GM23248 (cell line): ENCODE measurements around the gene PHKG2. TPM values are rescaled to one million over a fixed set of nuclear protein-coding genes. Genes with fewer than 3 reads are reported as not detected.
A peak's percentile ranks its signal among the peaks of the same experiment; 100 is the strongest.

Experiments
- DNase-seq: peaks from one replicate; pipeline ENCODE4 v3.0.0-alpha.2; 2015
- H2AFZ ChIP-seq: fragments of 200-600 bp; sonication (generic); 2 replicates; pipeline ENCODE4 v1.6.1; 2016; ENCODE audit warnings: antibody characterized with exemption
- H3F3A ChIP-seq: fragments of 200-600 bp; sonication (generic); 2 replicates; pipeline ENCODE4 v1.6.1; 2016; ENCODE audit warnings: mild to moderate bottlenecking, antibody characterized with exemption, mixed run types; ENCODE audit not compliant: insufficient read depth
- H3K27ac ChIP-seq: fragments of 200-600 bp; sonication (generic); 2 replicates; pipeline ENCODE4 v1.5.1; 2016; ENCODE audit warnings: mild to moderate bottlenecking
- H3K27me3 ChIP-seq: fragments of 200-600 bp; sonication (generic); replicated peaks from 2 replicates; pipeline ENCODE4 v1.6.1; 2016; ENCODE audit warnings: mild to moderate bottlenecking; ENCODE audit not compliant: insufficient read depth
- H3K36me3 ChIP-seq: fragments of 200-600 bp; sonication (generic); 2 replicates; pipeline ENCODE4 v1.6.1; 2016; ENCODE audit warnings: low read depth, mild to moderate bottlenecking
- H3K4me1 ChIP-seq: fragments of 200-600 bp; sonication (generic); 2 replicates; pipeline ENCODE4 v1.6.1; 2016; ENCODE audit warnings: mild to moderate bottlenecking; ENCODE audit not compliant: insufficient read depth
- H3K4me2 ChIP-seq: fragments of 200-600 bp; sonication (generic); one replicate; pipeline ENCODE4 v1.6.1; 2016; ENCODE audit warnings: mild to moderate bottlenecking; ENCODE audit not compliant: unreplicated experiment
- H3K4me3 ChIP-seq: fragments of 200-600 bp; sonication (generic); 2 replicates; pipeline ENCODE4 v1.5.1; 2016; ENCODE audit warnings: mild to moderate bottlenecking
- H3K79me2 ChIP-seq: fragments of 200-600 bp; sonication (generic); 2 replicates; pipeline ENCODE4 v1.6.1; 2016; ENCODE audit warnings: mild to moderate bottlenecking; ENCODE audit not compliant: insufficient read depth
- H3K9ac ChIP-seq: fragments of 200-600 bp; sonication (generic); 2 replicates; pipeline ENCODE4 v1.6.1; 2016; ENCODE audit warnings: mild to moderate bottlenecking
- H3K9me2 ChIP-seq: fragments of 200-600 bp; sonication (generic); 2 replicates; pipeline ENCODE4 v1.6.1; 2016; ENCODE audit warnings: mixed run types, mild to moderate bottlenecking, moderate library complexity; ENCODE audit not compliant: insufficient read depth
- H3K9me3 ChIP-seq: fragments of 200-600 bp; sonication (generic); one replicate; pipeline ENCODE4 v1.6.1; 2017; ENCODE audit warnings: low read depth
- H4K20me1 ChIP-seq: fragments of 200-600 bp; sonication (generic); 2 replicates; pipeline ENCODE4 v1.6.0; 2016; ENCODE audit not compliant: insufficient read depth
- EZH2 ChIP-seq: fragments of 200-600 bp; sonication (generic); IDR thresholded peaks from 2 replicates; pipeline ENCODE4 v1.6.1; 2018; ENCODE audit warnings: antibody characterized with exemption, mild to moderate bottlenecking; ENCODE audit not compliant: insufficient read depth, poor library complexity, severe bottlenecking
- EZH2phosphoT487 ChIP-seq: fragments of 200-600 bp; sonication (generic); IDR thresholded peaks from 2 replicates; pipeline ENCODE4 v1.6.1; 2018; ENCODE audit warnings: antibody characterized with exemption, moderate library complexity, mild to moderate bottlenecking, low read depth; ENCODE audit not compliant: insufficient read depth
- WGBS, 2 experiments: methylation state at CpG; one replicate each; pipeline ENCODE4 v1.1.6; 2015 to 2017; ENCODE audit warnings: low lambda C conversion rate in 2 of 2, low coverage in 1 of 2; ENCODE audit errors: missing lambda C conversion rate in 2 of 2; 5-methylcytosine and 5-hydroxymethylcytosine counted together
- in situ Hi-C: fragments of 300-500 bp; cut with MboI; formaldehyde crosslinking; loops from 2 replicates; pipeline ENCODE4 v1.15.0; 2020
- polyA plus RNA-seq: library from polyadenylated mRNA; unstranded; fragments of >200 nt; fragmentation: Nextera tagmentation; extraction: Ambion mirVana; gene quantifications from 2 replicates; pipeline ENCODE4 v1.2.1, GENCODE V29; 2016
- total RNA-seq: library from RNA; depleted of rRNA; stranded (reverse); fragments of >200 nt; shearing (Covaris generic); gene quantifications from 2 replicates; pipeline ENCODE4 v1.2.3, GENCODE V29; 2014

The PHKG2 gene
- total and polyA plus RNA-seq, 2 experiments from 2014 or later, result 12.5 to 17.0 TPM

GRCh38 chr16:30786115-30786935 lies 38.1 kb downstream of the PHKG2 start:
- Histone ChIP-seq H3K4me1 (no peaks in the 10 kb centered on the region; the same call in 1 of the 2 replicates), H3K9me3 (no peaks in the 10 kb centered on the region), H3K27me3 (no peaks in the 10 kb centered on the region), H3K36me3 (no peaks in the 10 kb centered on the region), H2AFZ (peak overlapping the region; percentile 100; the same call in 1 of the 2 replicates), H3K4me2 (peak overlapping the region; percentile 98), H4K20me1 (no peaks in the 10 kb centered on the region), H3K27ac (peak overlapping the region; percentile 52), H3K9ac (peak overlapping the region; percentile 93), H3F3A (no peaks in the 10 kb centered on the region), H3K9me2 (no peaks in the 10 kb centered on the region), H3K4me3 (peak overlapping the region; percentile 90), H3K79me2 (peaks cover 32% of the 10 kb centered on the region)
- WGBS, 2 experiments, result 6 to 7% methylated on average over 15 to 36 of the region's 57 CpGs
- DNase-seq, result peak; percentile 95
- TF ChIP-seq EZH2, result no peak
- TF ChIP-seq EZH2phosphoT487, result no peak
- in situ Hi-C loops, result no loop called here

- peak within 1 kb of the TSS; percentile 98 for H3K4me2 ChIP-seq
- TF ChIP-seq EZH2phosphoT487 (no peak), EZH2 (no peak)
- no peaks in the 10 kb centered on the region for H3K27me3 ChIP-seq
- WGBS, 2 experiments, result 0 to 3% methylated on average over 30 to 36 of the region's 37 CpGs
- H3K4me3 ChIP-seq, result peak within 1 kb of the TSS; percentile 90
- peak within 1 kb of the TSS; percentile 52 for H3K27ac ChIP-seq
- H3K9ac ChIP-seq, result peak within 1 kb of the TSS; percentile 93
- H3K36me3 ChIP-seq, result no peaks in the 10 kb centered on the region
- no peaks in the 10 kb centered on the region; the same call in 1 of the 2 replicates for H3K4me1 ChIP-seq
- H3K79me2 ChIP-seq, result peaks cover 32% of the 10 kb centered on the region
- no peaks in the 10 kb centered on the region for H4K20me1 ChIP-seq
- in situ Hi-C loops, result no loop called here
- H3K9me2 ChIP-seq, result no peaks in the 10 kb centered on the region
- no peaks in the 10 kb centered on the region for H3K9me3 ChIP-seq
- peak; percentile 78 for DNase-seq
- H2AFZ ChIP-seq, result peak within 1 kb of the TSS; percentile 100
- no peaks in the 10 kb centered on the region for H3F3A ChIP-seq
These were observed 38.8 kb downstream of the PHKG2 start, which contains the start of gene ZNF629 for GRCh38 chr16:30786936-30787612. ZNF629 (minus strand) TSS chr16:30787205; CDS start chr16:30784482, 2,723 bp downstream.

DNA sequence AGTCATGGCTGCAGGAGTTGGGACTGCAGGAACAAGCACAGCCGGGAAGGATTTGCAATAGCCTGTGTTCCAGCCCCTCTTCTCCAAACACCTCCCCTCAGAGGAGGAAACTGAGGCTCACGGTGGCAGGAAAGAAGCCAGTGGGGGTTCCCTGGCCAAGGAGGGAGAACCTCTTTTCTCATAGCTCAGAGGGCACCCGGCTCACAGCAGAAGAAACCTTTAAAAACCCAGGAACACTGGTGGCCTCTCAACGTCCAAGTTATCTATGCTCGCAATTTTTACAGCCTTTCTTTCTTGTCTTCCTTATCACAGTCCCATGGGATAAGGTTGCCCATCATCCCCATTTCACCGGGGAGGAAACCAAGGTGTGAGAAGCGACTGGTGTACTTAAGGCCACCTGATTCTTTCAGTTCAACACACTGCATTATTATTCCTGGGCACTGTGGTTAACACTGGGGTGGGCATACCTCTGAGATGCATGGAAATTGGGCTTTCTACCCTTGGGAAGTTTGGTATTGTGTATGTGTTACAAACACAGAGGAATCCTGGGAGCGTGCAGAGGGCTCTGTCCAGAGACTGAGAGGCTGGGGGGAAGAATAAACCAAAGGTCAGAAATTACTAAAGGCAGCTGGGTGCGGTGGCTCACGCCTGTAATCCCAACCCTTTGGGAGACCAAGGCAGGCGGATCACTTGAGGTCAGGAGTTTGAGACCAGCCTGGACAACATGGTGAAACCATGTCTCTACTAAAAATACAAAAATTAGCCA lies 39.6 kb downstream of the PHKG2 start:
- 29 to 34% methylated on average over 11 of the region's 11 CpGs for WGBS, 2 experiments
- H3K4me3 ChIP-seq, result peak overlapping the region; percentile 90
- H3K9me3 ChIP-seq, result no peaks in the 10 kb centered on the region
- H3K27me3 ChIP-seq, result no peaks in the 10 kb centered on the region
- DNase-seq, result peak; percentile 14
- H3K9ac ChIP-seq, result peak overlapping the region; percentile 93
- no peaks in the 10 kb centered on the region for H3F3A ChIP-seq
- TF ChIP-seq EZH2phosphoT487 (no peak), EZH2 (no peak)
- in situ Hi-C loops, result no loop called here
- H2AFZ ChIP-seq, result peak overlapping the region; percentile 100
- no peaks in the 10 kb centered on the region for H3K9me2 ChIP-seq
- H3K27ac ChIP-seq, result peak overlapping the region; percentile 52
- H3K79me2 ChIP-seq, result peaks cover 32% of the 10 kb centered on the region
- no peaks in the 10 kb centered on the region for H4K20me1 ChIP-seq
- H3K4me1 ChIP-seq, result no peaks in the 10 kb centered on the region; the same call in 1 of the 2 replicates
- peak overlapping the region; percentile 84 for H3K4me2 ChIP-seq
- H3K36me3 ChIP-seq, result no peaks in the 10 kb centered on the region

GRCh38 chr16:30793508-30794069 lies 45.4 kb downstream of the PHKG2 start:
- H4K20me1 ChIP-seq, result no peaks in the 10 kb centered on the region
- no peaks in the 10 kb centered on the region for H3K27me3 ChIP-seq
- H3K79me2 ChIP-seq, result no peaks in the 10 kb centered on the region
- H3K9ac ChIP-seq, result no peak overlapping the region
- in situ Hi-C loops, result no loop called here
- H2AFZ ChIP-seq, result no peak overlapping the region
- TF ChIP-seq EZH2phosphoT487 (no peak), EZH2 (no peak)
- H3K9me2 ChIP-seq, result no peaks in the 10 kb centered on the region
- WGBS, 2 experiments, result 66 to 69% methylated on average over 7 of the region's 7 CpGs
- no peak overlapping the region for H3K4me3 ChIP-seq
- H3K27ac ChIP-seq, result no peak overlapping the region
- no peaks in the 10 kb centered on the region for H3F3A ChIP-seq
- no peaks in the 10 kb centered on the region for H3K36me3 ChIP-seq
- no peak for DNase-seq
- no peaks in the 10 kb centered on the region for H3K4me1 ChIP-seq
- H3K9me3 ChIP-seq, result no peaks in the 10 kb centered on the region
- no peak overlapping the region for H3K4me2 ChIP-seq
